Activated CD4-positive, CD25-positive, alpha-beta regulatory T cell (primary cell): ENCODE results near the gene TGFBR2.
"Not testable (repeated sequence)": the region's sequence is repeated elsewhere in the genome, so short reads cannot be mapped to it uniquely, and the experiment has no call there.

Experiments
- DNase-seq, 4 experiments: peaks; one replicate each; lab custom pipeline; 2025; lab: John Stamatoyannopoulos, UW

The TGFBR2 gene

DNA sequence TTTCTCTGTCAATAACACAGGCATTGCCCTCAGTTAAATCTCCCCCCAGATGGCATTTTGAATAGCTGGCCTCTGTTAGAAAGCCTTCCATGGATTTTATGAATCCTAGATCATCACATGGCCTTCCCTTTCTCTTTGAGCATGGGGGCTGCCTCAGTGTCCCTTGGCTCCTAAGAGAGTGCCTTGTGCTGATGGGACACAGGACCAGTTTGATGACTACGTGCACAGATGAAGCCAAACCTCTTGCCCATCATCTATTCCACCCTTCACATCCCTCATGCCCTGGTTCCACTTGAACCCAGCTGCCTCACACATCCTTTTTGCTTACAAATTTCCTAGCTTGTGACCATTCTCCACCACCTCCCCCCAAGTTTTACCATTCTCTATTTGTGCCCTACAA is 12.9 kb downstream of the TGFBR2 start:
- DNase-seq, result no peak

DNA sequence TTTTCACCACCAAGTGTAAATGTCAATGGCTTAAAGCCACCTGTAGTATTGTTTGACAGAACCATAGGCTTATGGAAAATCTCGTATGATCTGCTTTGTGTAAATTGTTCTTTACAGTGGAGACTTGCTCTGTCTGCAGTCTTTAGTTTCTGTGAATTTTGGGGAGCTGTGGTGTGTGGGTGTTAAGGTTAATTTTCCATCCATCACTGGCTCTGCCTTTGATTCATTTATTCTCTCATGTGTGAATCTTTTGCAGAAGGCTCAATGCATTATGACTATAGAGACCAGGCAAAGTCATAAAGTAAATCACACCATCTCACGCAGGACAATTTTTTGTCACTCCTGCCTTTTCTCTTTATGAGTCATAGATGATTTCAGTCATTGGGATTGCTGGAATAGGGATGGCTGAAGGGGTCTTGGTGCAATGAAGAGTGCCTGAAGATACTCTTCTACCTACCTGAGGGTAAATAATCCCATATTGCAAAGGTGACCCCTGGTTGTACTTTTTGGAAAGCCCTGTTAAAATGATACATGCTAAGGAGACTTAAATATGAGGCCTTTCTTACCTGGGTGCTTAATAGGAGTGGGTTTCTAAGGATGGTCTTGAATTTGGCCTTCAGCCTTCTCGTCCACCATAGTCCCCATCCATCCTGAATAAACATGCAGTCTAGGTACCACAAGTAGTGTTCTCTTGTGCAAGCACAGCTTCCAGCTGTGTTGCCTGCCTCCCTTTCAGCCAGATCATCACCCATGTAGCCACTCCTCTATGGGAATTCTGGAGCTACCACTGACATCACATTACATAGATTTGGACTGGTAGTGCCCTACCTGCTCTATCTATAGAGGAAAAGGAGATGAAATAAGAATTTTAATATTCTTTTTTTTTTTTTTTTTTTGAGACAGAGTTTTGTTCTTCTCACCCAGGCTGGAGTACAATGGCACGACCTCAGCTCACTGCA is 14.3 kb downstream of the TGFBR2 start:
- DNase-seq, result no peak

DNA sequence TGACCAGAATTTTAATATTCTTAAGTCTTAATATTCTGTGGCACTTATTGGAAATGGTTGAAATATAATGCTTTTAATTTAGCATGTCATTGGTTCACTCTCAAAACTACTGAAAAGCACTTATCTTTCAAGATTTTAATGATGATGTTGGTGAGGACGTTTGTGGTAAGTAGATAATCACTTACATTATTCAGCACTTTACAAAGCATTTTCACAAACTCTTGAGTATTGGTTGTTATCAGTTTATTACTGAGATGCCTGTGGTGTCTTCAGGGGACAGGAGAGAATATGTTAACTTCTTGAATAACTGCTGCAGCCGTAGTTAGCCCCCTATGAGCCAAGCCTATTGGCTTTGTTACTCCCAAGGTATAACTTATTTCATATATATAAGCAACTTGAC is 15.2 kb downstream of the TGFBR2 start:
- DNase-seq, result no peak

DNA sequence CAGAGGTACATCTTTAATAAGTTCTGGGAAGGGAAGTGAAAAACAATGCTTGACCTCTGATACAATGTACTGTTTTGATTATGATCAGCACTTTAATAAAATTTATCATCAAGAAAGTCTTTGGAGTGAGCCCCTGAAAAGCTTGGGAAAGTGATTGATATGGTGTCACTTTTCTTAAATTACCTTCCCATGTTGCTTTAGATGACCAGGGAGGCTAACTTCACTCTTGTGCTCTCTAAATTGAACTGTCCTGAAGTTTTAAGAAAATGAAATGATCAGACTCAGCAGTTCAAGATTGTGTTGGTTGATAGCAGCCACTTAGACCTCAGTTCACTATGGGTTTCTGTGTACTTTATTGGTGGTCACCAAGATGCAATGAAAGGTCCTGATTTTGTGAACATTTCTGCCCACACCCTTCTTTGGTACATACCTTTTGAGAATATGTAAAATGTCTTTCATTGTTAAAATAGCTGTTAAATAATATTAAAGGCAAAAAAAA is 15.7 kb downstream of the TGFBR2 start:
- DNase-seq, result no peak

DNA sequence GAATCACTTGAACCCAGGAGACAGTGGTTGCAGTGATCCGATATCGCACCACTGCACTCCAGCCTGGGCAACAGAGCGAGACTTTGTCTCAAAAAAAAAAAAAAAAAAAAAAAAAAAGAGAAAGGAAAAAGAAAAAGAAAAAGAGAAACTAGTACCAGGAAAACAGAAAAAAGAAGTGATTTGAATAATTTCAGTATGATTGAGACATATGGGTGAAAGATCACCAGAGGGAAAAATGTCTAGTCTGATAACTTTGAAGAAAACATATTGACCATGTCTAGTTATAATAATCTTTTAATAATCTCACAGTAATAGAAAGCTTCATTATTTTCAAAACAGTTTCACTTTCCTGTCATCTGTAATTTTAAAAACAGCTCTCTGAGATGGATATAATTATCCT is 16.4 kb downstream of the TGFBR2 start:
- no peak for DNase-seq

DNA sequence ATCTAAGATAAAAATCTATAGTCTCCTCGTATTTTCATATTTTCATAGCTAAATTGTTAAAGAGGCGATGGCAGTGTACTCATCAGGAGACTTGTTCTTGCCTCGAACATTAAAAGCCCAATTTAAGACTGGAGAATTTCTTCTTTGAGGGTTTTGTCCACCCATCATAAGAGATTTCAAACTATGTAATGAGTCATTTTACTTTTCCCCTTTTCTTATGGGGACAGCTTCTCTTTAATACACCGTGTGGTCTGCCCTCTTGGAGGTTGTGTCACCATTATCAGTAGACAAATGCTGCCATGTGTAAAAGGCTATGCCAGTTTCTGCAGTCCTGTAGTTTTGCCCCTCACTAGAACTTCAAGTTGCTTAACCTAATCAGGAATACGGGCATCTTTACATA is 16.9 kb downstream of the TGFBR2 start:
- DNase-seq, result no peak

DNA sequence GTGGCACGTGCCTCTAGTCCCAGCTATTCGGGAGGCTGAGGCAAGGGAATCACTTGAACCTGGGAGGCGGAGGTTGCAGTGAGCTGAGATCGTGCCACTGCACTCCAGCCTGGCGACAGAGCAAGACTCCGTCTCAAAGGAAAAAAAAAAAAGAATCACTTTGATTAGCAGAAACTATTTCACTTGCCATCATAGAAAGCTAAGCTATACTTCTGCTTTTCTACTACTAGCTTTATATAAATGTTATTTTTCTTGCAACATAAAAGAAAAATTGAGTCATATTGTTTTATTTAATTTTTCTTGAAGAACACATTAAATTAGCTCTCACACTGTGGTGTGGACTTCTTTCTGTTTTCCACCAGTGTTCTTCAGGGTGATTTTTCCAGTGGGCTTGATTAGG is 18.1 kb downstream of the TGFBR2 start:
- DNase-seq, result not testable (repeated sequence)

DNA sequence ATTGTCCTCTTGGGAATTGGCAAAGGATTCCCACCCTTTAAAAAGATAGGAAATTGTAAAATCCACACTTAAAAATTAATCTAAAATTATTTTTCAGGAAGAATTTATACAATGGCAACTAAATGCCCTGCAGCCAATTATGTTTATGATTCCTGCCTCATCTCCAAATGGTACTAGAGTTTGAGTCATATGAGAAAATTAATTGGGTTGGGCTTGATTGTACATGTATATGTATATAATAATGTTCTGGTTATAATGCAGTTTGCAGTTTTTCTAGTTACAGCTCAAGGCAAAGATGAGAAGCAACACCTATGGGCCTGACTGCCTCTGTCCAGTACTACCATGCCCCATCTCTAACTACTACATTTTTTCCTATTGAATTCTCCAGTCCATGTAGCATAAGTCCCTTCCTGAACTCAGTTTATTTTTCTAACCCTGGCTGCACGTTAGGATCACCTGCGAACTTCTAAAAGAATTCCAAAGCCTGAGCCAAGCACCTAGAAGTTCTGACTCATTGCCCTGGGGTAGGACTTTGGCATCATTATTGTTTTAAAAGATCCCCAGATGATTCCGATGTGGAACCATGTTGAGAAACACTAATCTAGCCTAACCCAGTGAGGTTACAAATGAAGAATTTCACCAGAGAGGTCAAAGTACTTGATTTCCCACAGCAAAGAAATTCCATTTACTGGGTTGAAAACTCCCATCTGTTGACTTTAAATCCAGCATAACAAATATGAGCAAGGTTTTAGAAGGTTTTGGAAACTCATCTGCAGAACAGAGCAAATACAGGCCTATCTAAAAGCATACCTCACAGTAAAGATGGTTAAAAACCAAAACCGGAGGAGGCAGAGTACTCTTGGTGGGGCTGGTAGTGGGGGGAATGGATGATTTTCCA is 19.4 kb downstream of the TGFBR2 start:
- DNase-seq, result no peak

DNA sequence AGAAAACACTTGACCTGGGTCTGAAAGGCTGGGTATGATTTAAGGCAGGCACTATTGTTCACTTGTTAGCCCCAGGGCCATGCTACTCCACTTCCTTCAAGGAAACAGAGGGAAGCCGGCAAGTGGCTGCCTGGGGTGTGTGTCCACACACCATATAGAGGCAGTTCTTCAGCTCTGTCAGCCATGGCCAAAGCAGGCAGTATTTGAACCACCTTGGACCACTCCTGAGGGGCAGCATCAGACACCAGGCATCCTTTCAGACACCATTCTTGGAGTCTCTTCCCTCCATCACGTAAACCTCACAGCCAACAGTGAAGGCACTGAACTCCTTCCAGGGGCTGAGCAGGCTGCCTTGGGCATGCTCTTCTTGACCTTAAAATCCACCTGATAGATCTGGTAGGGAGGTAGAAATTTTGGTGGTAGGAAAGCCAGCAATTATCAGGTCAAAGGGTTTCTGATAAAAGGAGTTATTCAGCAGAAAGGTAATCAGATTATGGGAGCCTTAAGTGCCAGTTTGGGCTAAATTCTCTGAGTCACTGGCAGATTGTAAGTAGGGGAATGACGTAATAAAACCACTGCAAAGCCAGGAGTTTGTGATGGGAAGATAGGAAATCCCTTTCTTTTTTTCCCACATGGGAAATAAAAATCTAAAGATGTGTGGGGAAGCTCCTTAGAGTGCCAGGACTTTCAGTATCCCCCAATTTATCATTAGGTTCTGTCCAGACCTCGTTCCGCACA is 20.2 kb downstream of the TGFBR2 start:
- no peak for DNase-seq

DNA sequence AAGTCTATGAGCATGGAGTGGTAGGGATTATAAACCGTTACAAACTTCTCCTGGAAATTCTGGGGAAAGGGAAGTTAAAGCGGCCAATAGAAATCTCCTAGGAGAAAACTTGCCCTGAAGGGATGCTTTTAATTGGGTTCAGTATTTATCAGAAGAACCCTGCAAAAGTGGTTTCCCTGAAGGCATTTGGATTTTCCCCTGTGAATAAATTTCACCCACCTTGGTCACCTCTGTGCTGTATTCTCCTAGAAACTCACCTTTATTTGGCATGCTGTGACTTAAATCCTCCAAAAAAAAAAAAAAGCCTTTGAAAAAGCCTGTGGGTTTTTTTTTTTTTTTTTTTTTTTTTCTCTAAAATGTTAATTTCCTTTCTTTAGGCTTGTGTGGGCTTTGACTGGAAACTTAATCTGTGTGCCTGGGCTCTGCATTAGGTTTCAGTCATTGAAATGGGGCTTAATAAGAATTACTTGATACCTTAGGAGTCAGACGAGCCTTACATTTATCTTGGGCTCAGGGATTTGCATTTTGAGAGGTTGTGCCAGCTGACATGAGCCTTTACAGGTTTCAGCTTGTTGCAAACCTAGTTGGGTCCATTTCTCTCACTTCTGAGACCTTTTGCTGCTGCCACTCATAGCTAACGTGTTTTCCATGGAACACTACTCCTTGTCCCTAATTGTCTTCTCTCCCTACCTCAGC is 22.0 kb downstream of the TGFBR2 start:
- DNase-seq, result no peak

DNA sequence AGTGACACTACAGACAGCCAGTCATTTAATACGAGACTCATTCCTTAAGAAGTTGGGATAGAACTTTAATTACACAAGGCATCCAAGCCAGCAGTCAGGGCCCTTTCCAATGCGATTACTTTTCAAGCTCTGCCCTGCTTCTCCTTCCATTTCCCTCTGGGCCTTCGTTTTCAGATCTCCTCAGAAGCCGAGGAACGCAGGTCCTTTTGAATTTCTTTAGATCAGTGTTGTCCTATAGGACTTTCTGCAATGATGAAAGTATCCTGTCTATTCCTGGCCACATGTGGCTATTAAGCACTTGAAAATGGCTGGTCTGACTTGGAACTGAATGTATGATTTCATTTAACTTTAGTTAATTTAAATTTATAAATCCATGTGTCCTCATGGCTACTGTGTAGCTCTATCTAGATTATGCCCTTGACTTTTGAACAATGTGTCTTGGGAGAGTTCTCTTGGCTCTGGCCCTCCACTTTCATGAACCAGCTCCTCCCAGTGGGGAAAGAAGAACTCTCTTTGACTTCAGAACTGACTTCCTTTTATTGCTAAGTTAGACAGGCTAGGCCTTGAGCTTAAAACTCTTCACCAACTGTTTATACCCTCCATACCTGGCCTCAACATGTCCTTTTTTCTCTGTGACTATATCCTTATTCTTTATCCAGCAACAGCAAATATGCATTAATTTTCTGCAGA is 22.6 kb downstream of the TGFBR2 start:
- DNase-seq, result no peak

DNA sequence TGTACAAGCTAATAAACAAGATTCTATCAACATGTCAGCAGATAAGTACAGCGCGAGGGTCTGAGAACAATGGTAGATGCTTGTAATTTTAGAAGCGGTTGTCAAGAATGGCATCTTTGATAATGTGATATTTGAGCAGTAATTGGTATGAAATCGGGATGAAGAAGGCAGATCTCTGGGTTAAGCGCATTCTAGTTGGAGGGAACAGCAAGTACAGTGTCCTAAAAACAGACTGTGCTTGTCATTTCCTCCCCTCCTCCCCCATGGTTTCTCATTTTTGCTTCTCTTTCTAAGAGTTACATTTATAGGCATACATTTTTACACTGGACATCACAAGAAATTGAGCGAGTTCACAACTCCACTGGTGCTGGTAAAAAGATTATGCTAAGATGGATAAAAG is 23.3 kb downstream of the TGFBR2 start:
- DNase-seq, result no peak

DNA sequence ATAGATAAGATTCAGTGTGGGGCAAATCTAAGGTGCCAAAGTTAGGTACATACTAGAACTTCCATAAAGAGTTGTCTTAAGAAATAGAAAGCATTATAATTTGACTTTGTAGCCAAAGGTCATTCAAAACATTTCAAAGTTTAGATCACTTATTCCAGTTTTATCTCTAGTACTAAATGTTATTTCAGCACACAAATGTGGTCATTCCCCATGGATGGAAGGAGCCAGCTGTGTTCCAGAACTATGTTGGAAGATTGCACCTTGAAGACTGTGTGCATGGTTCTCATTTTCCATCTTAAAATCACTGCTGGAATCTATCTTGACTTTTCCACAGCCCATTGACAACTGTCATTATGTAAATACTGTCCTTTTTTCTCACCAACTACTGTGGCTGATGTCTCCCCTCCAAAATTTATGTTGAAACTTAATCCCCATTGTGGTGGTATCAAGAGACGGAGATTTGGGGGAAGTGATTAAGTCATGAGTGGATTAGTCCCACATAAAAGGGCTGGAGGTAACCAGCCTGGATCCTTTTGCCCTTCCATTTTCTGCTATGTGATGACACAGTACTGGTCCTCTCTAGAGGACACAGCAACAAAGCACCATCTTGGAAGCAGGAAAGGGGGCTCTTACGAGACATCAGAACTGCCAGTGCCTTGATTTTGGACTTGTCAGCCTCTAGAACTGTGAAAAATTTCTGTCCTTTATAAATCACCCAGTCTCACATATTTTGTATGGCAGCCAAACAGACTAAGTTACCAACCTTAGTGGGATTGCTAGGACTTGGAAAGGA is 24.0 kb downstream of the TGFBR2 start:
- DNase-seq, result no peak

DNA sequence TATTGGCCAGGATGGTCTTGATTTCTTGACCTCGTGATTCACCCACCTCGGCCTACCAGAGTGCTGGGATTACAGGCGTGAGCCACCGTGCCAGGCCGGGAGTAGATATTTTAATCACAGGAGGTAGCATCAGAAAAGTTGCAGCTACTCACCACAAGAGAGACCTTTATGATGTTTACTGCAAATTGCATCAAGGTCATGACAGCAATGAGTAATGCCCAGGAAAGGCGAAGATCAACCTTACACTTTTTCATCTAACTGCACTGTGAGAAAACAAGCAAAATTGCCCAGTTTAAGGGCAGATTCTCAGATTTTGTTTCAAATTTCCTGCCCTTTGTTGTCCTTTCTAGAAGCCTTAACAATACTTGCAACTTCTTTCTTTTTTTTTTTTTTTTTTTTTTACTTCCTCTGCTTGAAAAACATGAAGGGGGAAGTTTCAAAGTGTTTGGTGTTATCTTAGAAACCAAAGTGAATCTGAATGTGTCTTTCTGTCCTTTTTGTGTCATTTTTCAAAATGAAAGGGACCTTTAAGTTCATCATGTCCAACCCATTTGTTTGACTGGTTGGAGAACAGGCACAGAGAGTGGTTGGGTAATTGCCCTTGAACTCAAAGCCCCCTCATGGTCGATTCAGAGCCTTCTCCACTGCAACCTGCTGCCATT is 25.0 kb downstream of the TGFBR2 start:
- peak in 1 of 4 experiments; percentile 9 for DNase-seq

DNA sequence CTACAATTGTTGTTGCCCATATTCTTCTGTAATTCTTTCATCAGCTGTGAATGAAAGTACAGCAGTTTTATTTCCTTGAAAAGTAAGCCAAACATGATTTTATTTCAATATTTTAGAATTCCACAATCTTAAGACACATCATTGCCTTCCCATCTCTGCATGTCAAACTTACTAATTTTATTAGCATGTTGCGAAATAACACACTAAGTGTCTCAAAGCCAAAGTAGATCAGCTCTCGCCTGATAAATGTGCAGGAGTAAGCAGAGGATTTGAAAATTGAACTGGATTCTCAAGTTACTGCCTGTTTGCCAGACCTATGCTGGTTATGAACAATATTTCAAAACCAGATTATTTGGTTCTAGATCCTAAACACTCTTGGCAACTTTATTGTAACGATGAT is 25.7 kb downstream of the TGFBR2 start:
- DNase-seq, result no peak

DNA sequence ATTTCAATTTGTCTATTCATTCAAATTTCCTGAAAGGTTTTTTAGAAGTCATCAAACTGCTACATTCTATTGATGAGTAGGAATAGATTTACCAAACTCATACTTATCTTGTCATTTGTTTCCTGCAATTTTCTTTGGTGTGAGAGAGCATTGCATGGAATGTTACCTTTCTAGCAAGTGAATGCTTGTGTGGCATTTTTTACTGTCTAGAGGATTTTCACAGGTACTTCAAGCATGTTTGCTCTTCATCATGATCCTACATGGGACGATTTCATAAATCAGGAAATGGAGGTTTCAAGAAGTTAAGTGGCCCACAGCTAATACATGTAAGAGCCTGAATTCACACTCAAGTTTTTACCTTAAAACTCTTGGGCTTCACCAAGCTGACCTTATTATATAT is 26.1 kb downstream of the TGFBR2 start:
- DNase-seq, result no peak

DNA sequence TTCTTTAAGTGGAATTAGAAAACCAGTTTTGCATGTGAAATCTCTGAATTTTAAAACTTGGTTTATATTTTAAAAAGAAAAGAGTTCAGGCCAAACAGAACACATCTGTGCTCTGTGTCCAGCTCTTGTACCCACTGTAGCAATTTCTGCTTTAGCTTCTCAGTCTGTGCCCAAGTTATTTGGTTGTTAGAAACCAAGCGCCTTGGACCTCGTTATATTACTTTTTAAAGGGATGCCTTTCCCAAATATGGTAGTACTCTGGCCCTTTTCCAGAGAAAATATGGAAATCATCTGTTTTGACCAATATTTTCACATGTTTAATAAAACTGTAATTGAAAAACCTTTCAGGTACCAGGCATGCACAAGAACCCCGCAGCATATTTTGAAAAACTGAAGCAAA is 27.3 kb downstream of the TGFBR2 start:
- DNase-seq, result no peak

DNA sequence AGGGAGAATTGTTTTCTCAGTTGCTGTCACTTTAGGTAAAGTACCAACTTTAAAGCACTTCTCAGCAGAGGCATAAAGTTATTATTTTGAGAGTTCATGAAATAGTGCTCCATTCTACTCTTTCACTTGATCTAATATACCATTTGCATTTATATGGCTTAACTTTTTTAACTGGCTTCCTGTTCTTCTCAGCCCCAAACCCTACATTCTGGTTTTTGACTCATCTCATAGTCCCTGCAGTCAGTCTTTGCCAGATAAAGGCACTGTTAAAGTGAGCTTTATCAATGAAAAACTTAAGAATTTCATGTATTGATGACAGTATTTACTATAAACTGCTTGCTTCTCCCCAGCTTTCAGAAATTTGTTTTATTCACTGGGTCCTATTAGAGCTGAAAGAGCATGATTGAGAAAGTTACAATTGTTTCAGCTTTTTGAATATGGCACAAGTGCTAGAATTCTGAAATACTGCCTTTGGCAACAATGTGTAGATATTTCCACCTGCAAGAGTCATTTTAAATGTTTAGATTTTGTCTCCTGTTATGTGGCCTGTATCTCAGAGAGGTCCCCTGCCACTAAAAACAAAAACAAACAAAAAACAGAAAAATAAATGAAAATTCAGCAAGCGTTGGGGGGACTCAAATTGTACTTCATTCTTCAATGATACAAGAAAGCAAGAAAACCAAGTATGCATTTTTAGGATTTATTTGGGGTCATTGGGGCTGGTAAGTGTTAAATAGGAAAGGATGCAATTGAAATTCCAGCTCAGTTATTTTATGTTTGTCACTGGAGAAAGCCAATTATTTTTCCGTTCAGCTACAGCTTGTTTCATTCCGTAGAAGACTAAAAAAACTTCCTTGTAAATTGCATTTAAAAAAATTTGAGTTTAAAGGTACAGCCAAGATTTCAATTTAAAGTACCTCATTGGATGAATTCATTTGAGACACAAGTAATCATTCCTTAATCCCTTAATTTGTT is 28.6 kb downstream of the TGFBR2 start:
- DNase-seq, result no peak
